CD4-positive, alpha-beta T cell treated with Interleukin-4 for 1 hour (primary cell): ENCODE results near the gene NR4A1.

Experiments used
- DNase-seq, 2 donors: peaks; one replicate each; pipeline ENCODE4 v3.0.0-alpha.2; 2020 to 2022

NR4A1 gene

DNA sequence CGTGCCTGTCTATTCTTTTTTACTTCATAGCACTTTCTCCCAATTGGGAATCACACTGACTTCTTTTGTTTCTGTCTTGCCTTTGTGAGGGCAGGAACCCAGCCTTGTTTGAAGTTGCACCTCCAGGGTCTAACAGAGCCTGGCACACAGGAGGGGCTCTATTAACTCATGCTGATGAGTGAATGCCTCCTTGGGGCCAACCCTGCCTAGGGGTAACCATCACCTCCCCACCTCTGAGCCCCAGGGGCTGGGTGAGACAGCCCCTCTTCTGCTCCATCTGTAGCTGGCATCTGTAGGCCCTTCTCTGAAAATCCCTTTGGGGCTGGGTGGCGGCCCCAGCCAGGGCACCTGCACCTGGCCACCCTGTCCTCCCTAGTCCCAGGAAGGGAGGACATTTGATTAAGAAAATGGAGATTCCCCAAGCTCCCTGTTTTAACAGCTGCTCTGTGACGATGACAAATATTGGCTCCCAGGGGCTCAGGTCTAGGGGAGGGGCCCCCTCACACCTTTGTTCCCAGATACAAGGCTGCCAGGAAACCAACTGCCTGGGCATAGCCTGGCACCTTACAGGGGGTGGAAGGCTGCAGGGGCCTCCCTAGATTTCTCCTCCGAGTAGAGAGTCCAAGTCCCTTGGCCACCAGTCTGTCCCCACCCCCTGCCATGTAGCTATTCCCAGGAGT lies 32.7 kb upstream of the NR4A1 start:
- no peak for DNase-seq

DNA sequence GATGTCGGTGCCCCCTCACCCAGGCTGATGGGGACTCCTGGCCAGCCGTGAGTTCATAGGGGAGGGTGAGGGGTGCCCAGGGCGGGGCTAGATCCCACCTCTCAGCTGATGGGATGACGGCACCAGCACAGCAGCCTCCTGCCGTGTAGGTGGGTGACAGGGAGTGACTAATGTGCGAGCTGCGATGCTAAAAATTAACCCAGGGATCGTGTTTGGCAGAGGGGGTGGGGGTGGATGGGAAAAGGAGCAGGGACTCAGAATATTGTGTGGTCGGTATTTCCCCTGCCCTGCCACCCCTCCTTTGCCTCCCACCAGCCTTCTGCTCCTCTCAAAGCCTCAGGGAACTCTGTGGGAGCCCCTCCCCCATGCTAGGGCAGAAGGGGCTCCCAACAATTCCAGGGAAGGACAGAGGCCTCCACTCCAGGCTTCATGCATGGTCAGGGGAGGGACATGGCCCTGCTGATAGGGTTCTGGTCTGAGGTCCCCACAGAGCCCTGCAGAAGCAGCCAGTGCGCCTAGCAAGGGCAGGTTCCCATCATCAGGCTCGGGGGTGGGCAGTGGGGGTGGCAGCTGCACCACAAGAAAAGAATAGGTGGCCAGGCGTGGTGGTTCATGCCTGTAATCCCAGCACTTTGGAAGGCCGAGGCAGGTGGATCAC lies 32.0 kb upstream of the NR4A1 start:
- DNase-seq = no peak

DNA sequence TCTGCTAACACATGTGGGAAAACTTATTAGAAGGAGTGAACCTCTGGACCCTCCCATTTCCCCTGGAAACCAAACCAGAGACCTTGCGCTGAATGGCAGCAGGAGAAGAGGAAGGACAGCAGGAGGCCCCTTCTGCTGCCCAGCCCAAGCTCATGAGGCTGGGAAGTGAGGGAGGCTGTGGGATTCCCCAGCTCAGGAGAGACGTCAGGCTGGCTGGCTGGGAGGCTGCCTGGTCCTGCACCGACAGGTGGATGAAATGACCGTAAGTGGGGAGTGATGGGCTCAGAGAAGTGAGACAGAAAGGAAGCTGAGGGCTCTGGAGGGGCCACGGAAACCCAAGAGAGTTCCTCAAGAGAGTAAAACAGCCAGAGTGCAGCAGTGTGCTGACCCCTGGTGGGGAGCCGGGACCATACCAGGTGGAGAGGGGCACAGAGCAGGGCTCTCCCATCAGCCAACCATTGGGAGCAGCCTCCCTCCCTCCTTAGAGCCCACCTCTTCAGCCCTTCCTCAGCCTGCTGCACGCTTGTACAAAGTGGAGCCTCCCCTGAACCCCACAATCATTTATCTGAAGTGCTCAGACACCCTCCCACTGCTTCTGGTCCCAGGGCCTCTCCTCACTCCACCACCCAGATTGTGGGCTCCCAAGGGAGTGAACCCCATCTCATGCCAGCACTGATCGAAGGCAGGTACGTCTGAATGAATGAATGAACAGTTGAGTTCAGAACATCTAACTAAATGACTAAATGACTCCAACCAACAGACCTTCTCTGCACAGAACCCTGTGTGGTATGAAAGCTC lies 30.5 kb upstream of the NR4A1 start:
- DNase-seq = peak; percentile 72 to 79

DNA sequence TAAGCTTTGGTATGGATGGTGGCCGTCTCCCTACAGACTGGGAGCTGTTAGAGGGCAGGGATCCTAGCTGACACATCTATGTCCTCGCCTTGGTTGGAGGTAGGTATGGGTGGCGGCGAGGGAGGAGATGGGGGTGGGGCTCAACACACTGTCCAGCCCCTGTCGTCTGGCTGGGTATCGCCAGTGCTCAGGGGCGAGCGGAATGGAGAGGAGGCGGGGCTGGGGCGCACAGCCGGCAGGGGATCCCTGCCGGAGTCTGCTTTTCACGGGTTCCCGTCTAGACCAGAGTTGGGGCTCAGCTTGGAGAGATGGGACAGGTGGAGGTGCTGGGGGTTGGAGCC lies 28.4 kb upstream of the NR4A1 start:
- DNase-seq = no peak

DNA sequence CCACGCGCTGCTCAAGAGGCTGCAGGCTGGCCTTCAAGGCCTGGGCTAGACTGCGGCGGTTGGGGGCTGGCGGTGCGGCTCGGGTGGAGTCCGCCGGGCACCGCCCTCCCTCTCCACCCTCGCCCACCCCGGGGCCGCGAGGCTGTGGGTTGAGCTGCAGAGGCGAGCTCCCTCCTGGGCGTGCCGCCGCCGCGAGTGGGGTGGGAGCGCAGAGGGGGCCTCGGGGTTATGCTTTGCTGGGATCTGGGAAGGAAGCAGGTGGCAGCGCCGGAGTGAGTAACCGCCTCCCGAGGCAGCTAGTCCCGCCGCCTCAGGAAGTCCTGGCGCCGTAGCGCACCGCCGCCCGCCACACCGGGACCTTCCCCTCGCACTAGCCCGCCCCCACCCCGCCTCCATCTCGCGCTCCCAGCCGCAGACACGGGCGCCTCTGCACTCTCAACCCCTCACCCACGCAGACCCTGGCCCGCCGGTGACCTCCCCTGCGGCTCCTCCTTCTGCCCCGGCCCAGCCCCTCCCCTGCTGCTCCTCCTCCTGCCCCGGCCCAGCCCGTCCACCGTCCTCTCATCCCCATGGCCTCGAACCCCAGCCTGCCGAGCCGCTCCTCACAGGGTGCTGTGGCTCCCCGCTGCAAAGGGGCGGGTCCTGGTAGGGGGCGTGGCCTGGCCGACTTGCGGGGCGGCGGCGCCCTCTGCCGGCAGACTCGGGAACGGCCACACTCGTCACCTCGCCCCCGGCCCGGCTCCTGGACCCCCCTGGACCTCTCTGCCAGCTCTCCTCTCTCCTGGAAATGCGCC lies 27.9 kb upstream of the NR4A1 start:
- peak; percentile 88 to 90 for DNase-seq

DNA sequence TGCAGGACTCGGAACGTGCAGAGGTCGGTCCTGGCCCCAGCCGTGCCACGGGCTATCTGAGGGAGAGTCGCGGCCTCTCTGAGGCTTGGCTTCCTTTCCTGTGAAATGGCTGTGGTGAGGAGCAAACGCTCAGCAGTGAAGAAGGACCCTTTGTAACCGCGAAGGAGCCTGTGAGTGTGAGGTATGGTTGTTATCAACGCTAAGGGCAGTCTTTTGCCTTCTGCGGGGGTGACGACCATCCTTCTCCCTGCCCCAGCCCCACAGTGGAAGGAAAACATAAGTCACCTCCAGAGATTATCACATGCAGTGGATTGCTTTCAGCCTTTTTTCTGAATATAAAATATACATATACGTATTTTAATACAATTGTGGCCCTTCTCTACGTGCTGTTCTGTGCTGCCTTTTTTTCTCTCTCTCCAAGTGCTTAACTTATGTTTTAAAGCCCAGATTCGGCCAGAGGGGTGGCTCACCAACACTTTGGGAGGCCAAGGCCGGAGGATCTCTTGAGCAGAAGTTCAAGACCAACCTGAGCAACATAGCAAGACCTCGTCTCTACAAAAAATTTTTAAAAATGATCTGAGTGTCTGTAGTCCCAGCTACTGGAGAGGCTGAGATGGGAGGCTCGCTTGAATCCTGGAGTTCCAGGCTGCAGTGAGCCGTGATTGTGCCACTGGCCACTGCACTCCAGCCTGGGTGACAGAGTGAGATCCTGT lies 27.1 kb upstream of the NR4A1 start:
- DNase-seq = no peak

DNA sequence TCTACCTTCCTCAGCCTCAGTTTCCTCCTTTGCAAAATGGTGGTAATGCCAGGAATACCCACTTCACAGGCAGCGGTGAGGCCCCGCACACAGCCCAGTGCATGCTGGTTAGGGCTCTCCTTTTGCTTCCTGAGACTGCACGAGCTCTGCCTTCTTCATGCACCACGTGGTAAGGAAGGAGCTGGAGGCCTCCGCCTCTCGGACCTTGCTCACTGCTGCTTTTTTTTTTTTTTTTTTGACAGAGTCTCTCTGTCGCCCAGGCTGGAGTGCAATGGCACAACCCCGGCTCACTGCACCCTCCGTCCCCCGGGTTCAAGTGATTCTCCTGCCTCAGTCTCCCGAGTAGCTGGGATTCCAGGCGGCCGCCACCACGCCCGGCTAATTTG lies 26.4 kb upstream of the NR4A1 start:
- DNase-seq = peak; percentile 52 to 55

DNA sequence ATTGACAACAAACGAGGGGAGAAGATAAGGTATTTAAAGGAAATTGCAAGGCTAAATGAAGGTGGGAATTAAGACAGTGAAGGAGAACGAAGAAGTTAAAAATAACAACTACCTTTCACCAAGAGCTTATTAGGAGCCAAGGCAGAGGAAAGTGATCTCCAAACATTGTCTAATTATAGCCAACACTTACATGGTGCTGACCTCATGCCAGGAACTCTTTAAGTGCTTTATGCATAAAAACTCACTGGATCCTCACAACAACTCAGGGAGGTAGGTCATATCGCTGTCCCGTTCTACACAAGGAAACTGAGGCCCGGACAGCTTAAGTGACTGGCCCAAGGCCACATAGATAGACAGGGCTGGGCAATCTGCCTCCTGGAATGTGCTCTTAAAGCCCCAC lies 25.0 kb upstream of the NR4A1 start:
- DNase-seq = no peak

DNA sequence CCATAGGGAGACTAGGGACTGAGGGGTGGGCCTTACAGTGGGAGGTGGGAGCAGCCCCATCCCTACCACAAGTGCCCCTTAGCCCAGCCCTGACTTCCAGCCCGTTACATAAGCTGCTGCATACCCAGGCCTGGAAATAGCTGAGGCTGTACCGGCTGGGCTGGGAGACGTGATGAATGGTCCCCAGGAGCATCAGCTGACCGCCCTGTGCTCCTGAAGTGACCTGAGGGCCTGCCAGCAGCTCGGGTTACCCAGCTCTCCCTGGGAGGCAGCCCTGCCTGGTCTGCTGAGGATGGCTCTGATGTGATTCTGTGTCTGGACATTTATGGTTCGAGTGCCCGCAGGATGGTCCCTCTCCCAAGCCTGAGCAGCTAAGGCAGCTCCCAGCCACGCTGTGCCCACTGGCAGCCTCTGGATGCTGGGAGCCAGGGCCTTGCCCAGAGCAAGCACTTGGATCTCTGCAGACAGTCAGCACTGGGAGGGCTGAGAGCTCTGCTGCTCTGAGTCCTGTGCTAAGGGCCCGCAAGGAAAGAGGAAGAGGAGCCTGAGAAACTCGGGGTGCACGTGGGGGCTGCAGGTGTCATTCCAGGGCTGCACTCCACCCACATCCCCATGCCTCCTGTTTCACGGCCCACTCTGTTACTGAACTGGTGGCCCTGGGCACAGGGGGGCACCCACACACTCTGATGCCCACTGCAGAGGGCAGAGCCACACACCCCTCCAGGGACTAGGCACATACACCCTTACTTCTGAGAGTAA lies 24.0 kb upstream of the NR4A1 start:
- DNase-seq = no peak

DNA sequence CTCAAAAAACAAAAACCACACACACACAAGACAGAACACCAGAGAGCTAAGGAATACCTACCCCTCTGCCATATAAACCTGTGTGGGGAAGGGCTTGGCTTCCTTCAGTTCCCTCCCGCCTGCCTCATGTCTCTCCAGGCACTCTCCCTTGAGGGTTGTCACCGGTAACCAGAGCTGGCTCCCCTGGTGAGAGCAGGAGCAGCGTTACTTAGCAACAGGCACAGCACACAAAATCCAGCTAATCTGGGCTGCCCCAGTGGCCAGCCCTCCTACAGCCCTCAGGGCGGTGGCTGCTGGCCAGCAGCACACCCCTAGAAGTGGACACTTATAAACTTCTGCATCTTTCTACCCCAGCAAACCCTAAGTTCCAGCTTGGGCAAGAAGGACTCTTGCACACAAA lies 21.6 kb upstream of the NR4A1 start:
- no peak for DNase-seq

DNA sequence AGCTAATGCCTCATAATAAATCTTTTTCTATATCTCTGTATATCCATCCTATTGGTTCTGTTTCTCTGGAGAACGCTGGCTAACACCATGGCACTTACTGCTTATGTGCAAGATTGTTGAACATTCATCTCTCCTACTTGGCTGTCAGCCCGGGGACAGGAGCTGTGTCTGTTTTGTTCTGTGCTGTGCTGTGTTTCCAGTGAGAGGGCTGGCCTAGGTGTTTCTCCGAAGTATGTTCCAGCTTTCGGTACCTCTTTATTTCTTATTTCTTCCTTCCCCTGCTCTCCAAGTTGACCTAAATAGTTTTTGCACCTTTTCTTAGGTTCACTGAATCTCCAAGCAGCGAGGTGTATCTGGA lies 18.8 kb upstream of the NR4A1 start:
- DNase-seq = no peak

DNA sequence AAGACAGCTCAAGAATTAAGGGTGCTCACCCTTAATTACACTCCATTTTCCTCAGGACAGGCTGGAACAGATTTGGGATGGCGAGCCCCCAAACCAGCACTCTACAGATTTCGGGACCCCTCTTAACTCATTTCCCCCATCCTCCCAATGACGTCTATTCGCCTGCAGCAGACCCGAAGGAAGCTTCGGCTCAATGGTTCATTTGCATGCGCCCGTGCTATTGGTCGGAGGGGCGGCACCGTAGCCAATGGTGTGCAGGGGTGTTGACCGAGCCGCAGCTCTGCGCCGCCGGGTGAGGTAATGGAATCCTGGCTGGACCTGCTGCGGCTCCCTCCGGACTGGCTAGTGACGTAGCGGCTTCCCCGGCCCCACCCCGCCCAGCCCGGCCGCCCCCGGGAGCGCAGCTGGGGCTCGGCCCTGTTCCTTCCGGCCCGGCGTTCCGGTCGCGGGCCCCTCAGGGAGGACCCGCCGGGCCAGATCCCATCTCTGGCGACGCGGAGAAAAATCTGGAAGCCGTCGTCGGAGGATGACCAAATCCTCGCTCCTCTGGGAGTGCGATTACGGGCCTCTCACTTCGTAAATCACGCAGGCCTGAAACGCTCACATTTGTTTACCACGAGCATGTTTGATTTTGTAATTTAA lies 18.3 kb upstream of the NR4A1 start:
- peak; percentile 92 to 95 for DNase-seq

DNA sequence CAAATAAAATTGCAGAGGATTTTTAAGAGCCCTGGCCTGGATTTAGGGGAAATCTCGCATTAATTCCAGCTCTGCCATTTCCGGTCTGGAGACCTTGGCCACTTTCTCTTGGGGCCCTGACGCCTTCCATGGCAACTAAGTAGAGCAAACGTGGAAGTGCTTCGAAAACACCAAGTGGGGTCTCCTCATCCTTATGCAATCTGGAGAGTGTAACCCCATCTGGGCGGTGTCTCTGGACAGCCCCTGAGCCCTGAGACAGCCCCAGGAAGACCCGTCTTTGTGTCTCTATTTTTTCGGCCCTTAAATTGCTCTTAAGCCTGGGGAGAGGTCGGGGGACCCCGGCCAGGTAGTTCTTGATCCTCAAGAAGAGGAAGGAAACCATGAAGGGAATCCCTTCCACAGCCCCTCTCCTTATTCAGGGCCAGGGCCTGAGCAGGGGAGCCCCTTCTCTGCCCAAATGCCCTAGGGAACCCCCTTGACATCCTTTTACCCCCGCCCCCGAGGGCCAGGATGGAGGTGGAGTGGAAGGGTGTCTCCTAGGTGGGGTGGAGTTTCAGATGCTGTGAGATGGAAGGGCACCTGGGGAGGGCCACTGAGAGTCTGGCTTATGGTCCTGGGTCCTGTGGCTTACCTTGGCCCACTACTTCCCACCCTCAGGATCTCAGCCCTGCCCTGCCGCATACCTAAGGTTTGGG lies 17.6 kb upstream of the NR4A1 start:
- no peak for DNase-seq

DNA sequence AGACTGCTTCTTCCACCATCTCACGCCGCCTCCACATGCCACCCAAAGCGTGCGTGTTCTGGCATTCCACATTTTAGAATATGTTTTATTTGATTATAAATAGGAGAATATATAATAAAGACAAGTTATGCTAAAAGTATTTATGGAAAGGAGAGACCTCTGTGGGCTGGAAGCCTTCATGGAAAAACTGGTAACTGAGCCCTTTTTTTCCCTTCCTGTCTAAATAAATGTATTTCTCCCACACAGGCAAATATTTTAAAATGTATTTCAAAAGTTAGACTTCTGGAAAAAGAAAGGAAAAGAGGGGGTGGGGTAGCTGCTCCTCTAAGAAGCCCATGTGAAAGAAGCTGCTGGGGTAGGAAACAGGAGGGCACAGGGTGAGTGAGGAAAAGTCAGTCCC lies 16.1 kb upstream of the NR4A1 start:
- DNase-seq = no peak

DNA sequence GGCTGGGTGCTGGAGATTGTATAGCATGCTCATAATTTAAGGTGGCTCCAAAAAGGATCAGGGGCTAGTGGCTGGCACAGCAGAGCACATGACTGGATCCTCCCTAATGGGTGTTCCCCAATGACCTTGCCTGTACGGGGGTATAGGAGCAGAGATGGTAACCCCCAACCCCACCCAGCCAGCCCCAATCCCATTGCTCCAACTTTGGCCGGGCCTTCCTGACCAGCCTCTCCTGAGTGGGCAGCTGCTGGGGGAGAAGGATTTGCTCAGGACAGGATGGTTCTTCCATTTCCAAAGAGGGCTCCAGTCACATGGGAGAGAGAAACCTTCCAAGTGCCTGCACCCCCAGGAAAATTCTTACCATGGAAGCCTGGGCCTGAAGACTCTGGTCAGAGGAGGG lies 15.3 kb upstream of the NR4A1 start:
- no peak for DNase-seq

DNA sequence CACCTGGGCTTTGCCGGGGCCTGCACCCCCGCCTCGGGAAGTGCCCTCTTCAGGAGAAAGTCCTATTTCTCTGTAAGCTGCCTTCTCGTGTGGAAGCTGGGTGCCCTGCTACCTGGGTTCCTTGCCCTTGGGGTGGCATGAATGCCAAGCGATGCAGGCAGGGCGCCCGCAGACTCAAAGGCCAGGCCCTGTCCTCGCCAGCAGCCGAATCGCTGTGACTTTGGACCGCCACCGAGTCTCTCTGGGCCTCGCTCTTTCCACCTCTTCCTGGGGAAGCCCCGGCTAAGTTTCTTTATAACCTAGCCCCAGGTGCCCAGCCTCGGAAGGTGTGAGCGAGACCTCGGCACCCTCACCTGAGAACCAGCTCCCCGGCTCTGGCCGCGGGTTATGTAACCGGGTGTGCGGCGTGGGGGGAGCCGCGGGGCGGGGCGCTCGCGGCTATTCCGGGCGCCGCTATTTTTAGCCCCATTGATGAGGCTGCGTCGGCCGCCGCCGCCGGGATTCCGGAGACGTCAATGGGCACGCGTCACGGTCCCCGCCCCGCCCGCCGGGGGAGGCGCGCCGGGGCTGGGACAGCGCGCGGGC lies 14.6 kb upstream of the NR4A1 start:
- peak; percentile 94 to 95 for DNase-seq

DNA sequence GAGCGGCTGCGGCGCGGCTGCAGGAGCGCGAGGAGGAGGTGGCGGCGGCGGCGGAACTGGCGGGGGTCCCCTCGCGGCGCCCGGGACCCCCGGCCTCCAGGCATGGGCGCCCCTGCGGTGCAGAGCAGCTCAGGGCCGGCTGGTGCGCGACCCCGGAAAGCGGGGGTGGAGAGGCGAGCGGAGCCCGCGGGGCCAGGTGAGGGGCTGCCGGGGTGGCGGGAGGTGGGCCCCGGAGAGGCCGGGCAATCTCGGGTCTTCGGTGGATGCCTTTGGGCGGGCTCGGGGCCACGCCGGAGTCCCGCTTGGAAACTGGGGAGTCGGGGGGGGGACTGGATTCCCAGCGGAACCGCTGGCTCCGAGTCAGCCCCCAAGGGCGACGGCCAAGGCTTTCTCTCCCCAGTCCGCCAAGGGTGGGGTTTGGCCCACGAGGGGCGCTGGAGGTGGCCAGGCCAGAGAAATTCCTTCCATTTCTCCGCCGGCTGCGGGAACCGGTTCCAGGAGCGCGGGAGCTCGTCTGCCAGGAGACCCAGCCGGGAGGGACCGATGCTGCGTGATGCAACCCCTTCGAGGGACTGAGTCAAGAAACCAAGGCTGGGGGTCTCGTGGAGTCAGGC lies 13.9 kb upstream of the NR4A1 start:
- no peak for DNase-seq

DNA sequence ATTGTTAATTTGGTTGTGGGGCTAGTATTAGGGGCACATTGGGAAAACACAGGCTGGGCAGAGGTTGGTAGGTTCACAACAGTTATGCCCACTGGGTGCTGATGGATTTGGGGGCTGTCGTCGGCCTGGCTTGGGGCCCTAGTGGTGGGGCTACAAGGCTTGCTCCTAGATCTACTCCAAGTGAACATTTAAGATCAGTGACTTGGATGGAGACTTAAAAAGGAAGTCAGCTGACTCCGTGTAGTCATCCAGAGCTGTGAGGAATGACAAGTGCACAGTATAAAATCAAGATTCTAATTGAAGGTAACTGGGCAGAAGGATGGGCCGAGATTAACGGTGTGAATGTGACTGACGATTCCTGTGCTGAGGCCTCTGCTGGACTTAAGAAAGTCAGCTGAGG lies 12.8 kb upstream of the NR4A1 start:
- no peak for DNase-seq

DNA sequence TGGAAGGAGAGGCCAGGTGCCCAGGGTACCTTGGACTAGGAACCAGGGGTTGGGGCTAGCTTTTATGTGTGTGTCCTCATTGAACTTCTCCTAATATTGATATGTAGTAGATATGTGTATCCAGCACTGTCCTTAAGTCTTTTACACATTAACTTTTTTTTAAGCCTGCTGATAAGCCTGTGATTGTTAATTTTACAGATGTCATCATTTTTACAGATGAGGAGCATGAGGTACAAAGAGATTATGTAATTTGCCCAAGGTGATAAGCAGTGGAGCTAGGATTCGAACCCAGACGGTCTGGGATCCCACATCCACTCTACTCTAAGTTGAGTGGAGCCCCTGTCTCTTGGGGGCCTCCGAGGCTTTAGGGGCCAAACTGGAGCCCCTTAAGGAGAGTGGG lies 10.2 kb upstream of the NR4A1 start:
- DNase-seq = no peak

DNA sequence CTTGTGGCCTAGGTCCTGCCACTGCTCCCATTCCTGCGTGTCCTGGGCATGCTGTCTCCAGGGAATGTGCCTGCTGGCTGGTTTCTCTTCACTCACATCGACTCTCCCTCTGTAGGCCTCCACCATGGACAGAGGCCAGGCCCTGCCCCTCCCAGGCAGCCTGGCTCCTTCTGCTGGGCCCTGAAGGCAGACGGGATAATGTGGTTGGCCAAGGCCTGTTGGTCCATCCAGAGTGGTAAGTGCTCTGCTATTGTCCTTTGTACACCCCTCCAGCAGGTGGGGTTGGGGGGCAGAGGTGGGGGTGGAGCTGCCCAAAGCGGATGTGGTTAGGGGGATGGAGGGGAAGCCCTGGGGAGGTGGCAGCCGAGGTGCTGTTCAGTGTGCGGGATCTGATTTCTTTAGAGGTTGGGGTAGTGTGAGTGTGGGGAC lies 9.5 kb upstream of the NR4A1 start:
- peak; percentile 80 to 84 for DNase-seq
